ENCODE results near the gene TDRD9.
A peak's percentile ranks its signal among the peaks of the same experiment; 100 is the strongest.

Gene TDRD9

DNA sequence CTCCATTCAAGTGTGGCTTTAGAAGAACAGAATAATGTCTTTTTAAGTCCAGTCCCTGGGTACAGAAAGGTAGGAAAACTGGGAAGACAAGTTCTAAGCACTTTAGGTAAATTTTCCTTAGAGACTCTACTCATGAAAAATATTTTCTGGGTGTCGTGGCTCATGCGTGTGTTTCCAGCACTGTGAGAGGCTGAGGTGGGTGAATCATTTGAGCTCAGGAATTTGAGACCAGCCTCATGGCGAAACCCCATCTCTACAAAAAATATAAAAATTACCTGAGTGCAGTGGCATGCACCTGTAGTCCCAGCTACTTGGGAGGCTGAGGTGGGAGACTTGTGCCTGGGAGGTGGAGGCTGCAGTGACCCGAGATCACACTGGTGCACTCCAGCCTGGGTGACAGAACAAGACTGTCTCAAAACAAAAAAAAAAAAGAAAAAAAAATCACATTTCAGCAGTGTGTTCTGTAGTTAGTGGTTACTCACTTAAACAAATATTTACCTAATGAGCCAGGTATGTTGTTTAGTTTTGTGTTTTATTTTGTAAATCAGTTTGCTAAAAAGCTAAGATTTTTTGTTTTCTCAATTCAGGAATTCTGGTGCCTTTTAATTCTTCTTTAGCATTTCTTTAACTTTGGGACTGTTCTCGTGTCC, 66.4 kb downstream of the TDRD9 start:
- DNase-seq (ENCODE audit: low spot score): peak; percentile 80

- no peak for DNase-seq (ENCODE audit: low spot score)
These were observed 67.6 kb downstream of the TDRD9 start for GRCh38 chr14:103995876-103996275.

DNA sequence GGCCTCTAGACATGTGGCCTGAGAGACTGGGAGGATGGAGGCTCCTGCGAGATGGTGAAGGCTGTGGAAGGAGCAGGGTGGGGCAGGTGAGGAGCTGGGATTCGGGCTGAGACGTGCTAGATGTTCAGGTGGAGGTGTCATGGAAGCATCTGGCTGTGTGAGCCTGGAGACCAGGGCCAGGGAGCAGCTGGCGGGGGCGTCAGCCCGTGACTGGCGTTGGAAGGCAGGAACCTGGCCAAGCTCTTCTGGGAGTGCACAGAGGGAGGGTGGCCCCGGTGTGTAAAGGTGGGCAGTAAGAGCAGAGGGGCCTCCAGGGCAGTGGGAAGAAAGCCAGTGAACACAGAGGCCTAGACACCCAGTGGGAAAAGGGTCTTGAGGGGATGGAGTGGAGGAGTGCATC, 69.1 kb downstream of the TDRD9 start:
- DNase-seq (ENCODE audit: low spot score): no peak

GRCh38 chr14:103998027-103998426, 69.8 kb downstream of the TDRD9 start:
- DNase-seq (ENCODE audit: low spot score): no peak

GRCh38 chr14:103999795-104000440, 71.7 kb downstream of the TDRD9 start:
- DNase-seq (ENCODE audit: low spot score): no peak

DNA sequence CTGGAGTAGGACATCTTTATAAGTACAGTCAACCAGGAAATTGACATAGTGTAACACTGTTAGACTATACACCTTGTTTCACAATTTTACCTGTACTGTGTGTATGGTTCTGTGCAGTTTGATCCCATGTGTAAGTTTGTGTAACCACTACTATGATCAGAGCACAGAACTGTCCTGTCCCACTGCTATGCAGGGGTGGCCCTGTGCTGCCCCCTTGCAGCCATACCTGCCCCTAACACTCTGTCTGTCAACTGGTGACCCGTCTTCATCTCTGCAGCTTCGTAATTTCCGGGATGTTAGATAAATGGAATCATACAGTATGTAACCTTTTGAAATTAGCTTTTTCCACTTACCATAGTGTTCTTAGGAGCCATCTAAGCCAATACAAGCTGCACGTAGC, 72.7 kb downstream of the TDRD9 start:
- no peak for DNase-seq (ENCODE audit: low spot score)

DNA sequence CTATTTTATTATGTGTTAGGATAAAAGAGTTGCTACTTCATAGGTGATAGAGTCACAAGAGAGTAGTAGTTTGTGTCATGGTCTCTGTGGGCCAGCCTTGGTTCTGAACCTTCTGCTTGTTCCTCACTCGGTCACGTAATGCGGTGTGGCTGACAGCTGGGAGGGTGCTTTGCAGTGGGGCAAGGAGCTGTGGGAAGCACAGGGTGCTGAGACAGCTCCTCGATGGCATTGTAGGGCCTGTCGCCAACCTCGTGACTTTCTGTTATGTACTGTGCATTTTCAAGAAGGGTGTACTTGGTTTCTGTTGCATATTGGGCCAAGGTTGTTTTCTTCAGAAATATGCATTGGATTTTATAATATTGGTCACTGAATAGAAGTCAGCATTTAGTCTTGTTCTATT, 75.4 kb downstream of the TDRD9 start:
- no peak for DNase-seq (ENCODE audit: low spot score)

- no peak for DNase-seq (ENCODE audit: low spot score)
These were observed 76.6 kb downstream of the TDRD9 start for GRCh38 chr14:104004849-104005248.

- DNase-seq (ENCODE audit: low spot score): no peak
These were observed 77.2 kb downstream of the TDRD9 start for GRCh38 chr14:104005489-104005888.

- DNase-seq (ENCODE audit: low spot score): no peak
These were observed 78.9 kb downstream of the TDRD9 start for GRCh38 chr14:104007121-104007520.

DNA sequence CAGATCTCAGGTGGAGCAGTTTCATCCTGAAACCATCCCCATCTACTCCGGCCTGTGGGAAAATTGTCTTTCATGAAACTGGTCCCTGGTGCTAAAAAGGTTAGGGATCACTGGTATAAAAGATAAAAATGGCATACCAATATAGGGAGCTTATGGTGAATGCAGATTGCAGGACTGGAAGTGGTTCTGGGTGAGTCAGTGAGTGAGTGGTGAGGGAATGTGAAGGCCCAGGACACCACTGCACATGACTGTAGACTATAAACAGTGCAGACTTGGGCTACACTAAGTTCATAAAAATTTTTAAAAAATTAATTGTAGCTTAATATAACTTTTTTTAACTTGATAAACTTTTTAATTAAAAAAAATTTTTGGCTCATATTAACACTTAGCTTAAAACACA, 81.0 kb downstream of the TDRD9 start:
- DNase-seq (ENCODE audit: low spot score): peak; percentile 32

DNA sequence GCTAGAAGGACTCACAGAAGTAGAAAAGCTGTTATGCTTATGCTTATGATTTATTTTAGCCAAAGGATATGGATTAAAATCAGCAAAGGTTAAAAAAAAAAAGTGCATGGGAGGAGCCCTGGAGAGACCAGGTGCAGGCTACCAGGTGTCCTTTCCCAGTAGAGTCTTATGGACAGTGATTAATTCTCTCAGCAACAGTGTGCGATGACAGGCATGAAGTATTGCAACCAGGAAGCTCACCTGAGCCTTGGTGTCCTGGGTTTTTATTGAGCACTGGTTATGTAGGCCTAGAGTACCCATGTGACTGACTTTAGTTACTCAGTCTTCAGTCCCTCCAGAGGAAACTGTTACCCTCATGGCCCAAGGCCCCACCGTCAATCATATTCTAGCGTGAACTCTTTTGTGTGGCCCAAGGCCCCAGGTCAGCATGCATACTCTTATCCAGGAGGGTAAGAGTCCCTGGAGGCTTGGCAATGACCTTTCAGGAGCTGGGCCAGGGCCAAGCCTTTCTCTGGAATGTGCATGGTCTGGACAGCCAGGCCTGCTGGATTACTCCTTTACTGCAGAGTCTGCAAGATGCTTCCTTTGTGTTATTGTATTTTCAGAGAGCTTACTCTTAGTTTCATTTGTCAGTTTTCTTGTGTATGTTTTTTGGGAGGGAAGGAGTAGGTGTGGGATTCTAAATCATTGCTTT, 83.7 kb downstream of the TDRD9 start:
- peak; percentile 19 for DNase-seq (ENCODE audit: low spot score)

DNA sequence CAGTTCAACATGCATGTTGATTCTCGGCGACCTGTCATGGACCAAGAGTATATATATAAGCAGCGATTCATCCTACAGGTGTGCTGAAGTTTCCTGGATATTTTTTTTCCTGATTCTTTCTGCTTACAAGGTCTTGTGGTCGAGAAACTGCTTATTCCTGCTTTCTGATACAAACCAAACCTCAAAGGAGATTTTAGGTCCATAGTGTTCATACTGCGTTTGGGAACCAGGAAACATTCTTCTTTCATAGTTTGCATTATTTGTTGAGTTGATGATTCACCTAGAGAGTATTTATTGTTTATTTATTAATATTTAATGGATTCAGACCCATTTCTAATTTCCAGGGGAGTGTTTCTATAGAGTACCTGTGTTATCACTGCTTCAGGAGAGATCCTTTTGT, 86.5 kb downstream of the TDRD9 start:
- peak; percentile 12 for DNase-seq (ENCODE audit: low spot score)

GRCh38 chr14:104016873-104017650, 88.8 kb downstream of the TDRD9 start:
- peak; percentile 74 for DNase-seq (ENCODE audit: low spot score)

DNA sequence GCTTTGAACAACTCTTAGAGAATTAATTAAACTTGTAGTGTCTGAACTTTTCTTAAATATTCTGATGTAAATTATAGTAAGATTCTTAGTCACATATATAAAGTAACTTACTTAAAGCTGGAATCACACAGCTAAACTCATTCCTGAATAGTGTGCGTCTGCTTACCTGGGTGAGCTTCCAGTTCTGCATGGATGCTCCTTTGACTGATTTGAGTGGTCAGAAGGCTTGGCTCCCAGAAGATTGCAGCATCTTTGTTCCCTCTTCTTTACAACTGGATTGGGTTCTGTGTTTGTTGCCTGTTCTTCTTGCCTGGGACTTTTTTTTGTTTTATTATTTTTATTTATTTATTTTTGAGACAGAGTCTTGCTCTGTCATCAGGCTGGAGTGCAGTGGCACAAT, 90.8 kb downstream of the TDRD9 start:
- DNase-seq (ENCODE audit: low spot score): peak; percentile 12

DNA sequence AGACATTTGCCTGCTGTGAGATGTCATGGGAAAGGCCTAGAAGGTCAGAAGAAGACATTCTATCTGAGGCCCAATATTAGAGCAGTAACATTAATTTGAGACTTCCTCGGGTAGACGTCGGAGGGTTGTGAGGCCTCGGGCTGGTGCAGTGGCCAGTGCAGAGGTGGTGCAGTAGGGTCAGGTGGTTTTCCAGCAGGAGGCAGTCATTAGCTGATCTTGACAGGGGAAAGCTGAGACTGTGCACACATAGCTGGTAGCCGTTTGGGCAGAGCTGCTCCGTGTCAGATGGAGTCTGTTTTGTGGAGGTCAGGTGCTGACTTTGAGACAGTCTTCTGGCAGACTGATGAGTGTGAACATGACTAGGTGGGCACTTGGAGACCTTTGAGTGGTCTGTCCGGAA, 91.5 kb downstream of the TDRD9 start:
- no peak for DNase-seq (ENCODE audit: low spot score)

GRCh38 chr14:104020471-104020870, 92.2 kb downstream of the TDRD9 start:
- DNase-seq (ENCODE audit: low spot score): no peak

GRCh38 chr14:104023325-104024055, 95.2 kb downstream of the TDRD9 start:
- no peak for DNase-seq (ENCODE audit: low spot score)

- no peak for DNase-seq (ENCODE audit: low spot score)
These were observed 97.3 kb downstream of the TDRD9 start for GRCh38 chr14:104025534-104025933.

DNA sequence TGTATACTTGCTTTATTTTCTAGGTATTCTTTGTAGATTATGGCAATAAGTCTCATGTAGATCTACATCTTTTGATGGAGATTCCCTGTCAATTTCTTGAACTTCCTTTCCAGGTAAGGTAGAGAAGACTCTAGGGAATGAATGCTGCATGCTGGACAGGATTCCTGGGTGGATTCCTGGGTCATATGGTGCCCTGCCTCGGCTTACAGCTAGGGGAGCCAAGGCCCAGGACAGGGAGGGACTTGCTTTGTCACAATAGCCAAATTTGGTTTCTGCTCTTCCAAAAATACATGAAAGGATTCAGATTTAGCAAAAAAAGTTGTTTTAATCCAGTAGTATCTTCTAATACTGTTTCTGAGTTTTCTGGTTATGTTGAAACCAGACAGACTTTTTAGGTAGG, 97.8 kb downstream of the TDRD9 start:
- no peak for DNase-seq (ENCODE audit: low spot score)

- DNase-seq (ENCODE audit: low spot score): no peak
These were observed 102.7 kb downstream of the TDRD9 start for GRCh38 chr14:104030958-104031357.

- DNase-seq (ENCODE audit: low spot score): no peak
These were observed 103.1 kb downstream of the TDRD9 start for GRCh38 chr14:104031384-104031783.

Data from kidney tubule cell (primary cell).